PC-3 (cell line): ENCODE results near the gene RABGAP1L.

Source experiments
- EZH2 ChIP-seq: fragments of 300-600 bp; sonication (generic); IDR thresholded peaks from one replicate; pipeline ENCODE4 v1.6.1; 2017; ENCODE audit warnings: antibody characterized with exemption, mild to moderate bottlenecking, low read length; ENCODE audit not compliant: unreplicated experiment
- EZH2phosphoT487 ChIP-seq: fragments of 300-600 bp; sonication (generic); IDR thresholded peaks from 2 replicates; pipeline ENCODE4 v1.6.1; 2018; ENCODE audit warnings: mild to moderate bottlenecking, antibody characterized with exemption, low read length, borderline replicate concordance
- TF ChIP-seq, protein P1 (sequence below): fragments of 300-600 bp; sonication (generic); conservative IDR thresholded peaks from 2 replicates; pipeline ENCODE4 v1.5.1; 2017; ENCODE audit warnings: antibody characterized with exemption, low read depth, mild to moderate bottlenecking, low read length

DNA sequence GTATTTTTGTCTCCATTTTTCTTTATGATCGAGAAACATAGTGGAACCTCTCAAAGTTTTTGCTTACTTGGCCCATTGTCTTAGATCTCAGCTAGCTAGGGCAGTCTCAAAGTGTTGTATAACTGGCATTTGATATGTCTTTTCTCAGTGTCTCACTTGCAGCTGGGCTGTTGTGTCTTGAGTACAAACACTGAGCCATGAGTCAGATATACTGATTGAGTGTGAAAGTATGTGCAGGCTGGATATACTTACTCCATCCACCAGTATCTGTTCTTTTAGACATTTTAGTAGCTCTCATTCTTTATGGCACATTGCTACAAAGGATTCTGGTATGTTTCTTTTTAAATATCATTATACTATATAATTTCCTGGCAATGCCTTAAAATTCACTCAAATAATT lies 274.1 kb downstream of the RABGAP1L start:
- TF ChIP-seq EZH2 (no peak), EZH2phosphoT487 (no peak)
- TF ChIP-seq, protein P1, sequence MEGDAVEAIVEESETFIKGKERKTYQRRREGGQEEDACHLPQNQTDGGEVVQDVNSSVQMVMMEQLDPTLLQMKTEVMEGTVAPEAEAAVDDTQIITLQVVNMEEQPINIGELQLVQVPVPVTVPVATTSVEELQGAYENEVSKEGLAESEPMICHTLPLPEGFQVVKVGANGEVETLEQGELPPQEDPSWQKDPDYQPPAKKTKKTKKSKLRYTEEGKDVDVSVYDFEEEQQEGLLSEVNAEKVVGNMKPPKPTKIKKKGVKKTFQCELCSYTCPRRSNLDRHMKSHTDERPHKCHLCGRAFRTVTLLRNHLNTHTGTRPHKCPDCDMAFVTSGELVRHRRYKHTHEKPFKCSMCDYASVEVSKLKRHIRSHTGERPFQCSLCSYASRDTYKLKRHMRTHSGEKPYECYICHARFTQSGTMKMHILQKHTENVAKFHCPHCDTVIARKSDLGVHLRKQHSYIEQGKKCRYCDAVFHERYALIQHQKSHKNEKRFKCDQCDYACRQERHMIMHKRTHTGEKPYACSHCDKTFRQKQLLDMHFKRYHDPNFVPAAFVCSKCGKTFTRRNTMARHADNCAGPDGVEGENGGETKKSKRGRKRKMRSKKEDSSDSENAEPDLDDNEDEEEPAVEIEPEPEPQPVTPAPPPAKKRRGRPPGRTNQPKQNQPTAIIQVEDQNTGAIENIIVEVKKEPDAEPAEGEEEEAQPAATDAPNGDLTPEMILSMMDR = no peak
